HG03045 (cell line): ENCODE data around the gene PGF.
"Not testable (repeated sequence)": the region's sequence is repeated elsewhere in the genome, so short reads cannot be mapped to it uniquely, and the experiment has no call there.

Experiments used
- ATAC-seq: cut with Tn5 transposase; IDR thresholded peaks from one replicate; pipeline ENCODE4 v1.9.1; 2021; ENCODE audit warnings: mild to moderate bottlenecking, moderate library complexity; ENCODE audit not compliant: unreplicated experiment

Gene PGF

DNA sequence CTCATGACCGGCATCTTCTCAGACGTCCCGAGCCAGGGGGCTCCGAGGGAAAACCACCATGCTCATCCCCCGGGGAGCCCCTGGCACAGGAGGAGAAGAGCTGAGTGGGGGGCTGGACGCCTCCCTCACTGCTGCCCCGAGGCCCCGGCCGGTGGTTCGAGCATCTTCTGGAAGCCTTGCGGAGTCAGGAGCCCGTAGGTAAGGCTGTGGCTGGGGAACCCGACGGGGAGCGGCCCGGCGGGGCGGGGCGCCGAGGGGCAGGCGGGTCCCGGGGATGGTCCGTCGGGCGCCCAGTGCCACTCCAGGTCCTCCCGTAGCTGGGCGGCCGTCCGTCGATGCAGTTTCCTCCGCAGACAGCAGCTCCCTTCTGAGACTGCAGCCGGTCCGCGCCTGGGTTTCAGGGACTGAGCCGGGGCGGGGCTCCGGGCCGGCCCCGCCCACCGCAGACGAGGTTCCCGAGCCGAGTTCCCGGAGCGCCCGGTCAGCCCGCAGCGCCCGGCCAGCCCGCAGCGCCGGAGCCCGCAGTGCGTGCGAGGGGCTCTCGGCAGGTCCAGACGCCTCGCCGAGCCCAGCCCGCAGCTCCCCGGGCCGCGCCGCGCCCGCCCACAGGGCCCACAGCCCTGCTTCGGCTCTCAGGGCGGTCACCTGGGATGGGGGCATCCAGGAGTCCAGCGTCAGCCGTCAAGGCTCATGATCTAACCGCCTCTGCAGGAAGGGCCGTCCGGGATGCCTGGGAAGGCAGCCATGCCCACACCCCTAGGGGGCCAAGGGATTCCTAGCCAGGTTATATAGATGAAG, at the start of gene PGF:
PGF (minus strand) TSS at position 369 of the 798 bp plus-strand sequence; CDS start at position 14, 355 bp downstream.
- ATAC-seq = peak; percentile 60

DNA sequence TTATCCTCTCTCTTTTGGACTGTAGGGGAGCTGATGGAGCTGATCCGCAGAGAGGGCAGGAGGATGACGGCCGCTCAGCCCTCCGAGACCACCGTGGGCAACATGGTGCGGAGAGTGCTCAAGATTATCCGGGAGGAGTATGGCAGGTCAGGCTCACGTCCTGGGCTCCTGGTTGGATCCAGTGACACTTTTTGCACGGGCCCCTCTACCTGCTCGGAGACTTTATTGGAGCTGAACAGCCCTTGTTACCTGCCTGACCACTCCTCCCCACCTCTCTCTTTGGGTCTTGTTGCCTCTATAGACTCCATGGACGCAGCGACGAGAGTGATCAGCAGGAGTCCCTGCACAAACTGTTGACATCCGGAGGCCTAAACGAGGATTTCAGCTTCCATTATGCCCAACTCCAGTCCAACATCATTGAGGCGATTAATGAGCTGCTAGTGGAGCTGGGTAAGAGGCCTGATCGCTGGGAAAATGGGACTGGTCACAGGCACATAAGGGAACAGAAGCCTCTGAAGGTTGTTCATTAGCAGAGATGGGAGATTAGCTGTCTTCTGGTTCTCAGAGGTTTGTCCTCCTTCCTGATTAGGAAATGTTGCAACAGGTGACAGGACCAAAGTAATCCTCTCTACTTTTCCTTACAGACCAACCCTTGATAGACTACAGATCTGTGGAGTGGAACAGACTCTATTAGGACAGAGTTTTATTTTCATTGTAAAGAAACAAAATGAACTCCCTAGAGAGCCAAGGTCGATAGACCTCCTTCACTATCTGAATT, 48.0 kb upstream of the PGF start:
- ATAC-seq = no peak

DNA sequence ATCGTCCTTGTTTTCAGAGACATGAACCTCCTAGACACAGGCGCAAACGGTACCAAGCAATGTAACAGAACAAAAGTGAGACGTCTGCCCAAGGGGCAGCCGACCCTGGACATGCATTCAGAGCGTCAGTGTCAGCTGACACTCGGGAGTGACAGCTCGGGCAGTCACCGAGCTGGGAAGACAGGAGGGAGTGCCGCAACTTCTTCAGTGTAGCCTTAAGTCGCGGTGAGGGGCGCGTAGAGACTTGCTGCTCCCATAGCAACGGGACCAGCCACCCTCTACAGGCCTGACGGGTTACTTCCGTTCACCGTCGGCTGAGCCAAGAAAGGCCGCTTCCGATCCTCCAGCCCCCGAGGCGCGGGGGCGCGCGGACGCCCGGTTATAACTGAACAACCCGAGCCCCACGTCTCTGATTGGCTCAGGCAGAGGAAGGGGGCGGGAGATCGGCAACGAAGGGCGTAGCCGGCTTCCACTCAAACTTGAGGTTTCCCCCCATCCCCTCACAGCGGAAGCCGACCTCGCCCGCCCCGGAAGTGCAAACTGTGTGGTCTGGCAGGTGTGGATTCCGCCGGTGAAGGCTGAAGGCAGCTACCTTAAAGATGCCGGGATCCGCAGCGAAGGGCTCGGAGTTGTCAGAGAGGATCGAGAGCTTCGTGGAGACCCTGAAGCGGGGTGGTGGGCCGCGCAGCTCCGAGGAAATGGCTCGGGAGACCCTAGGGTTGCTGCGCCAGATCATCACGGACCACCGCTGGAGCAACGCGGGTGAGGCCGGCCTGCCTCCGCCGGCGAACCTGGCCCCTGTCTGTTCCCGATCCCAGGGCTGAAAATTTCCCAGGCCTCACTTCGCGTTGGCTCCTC, 47.2 kb upstream of the PGF start, which contains the start of gene EIF2B2:
EIF2B2 (plus strand) TSS at position 530 of the 858 bp plus-strand sequence; CDS start at position 600, 70 bp downstream.
- peak; percentile 96 for ATAC-seq

DNA sequence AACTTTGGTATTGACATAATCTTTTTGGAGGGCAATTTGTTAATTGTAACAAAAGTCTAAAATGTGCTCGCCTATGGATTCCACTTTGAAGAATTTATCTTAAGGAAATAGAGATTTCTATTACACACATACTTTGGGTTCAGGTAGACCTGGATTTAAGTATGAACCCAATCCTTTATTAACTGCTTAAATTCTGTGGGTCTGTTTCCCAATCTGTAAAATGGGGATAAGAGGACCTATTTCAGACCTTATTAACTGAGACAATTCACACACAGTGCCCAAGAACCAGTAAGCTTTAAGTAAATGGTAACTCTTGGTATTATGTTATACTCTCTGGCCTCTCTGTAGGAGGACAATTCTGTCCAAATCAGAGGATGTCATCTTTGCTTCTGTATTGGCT, 46.5 kb upstream of the PGF start:
- no peak for ATAC-seq

DNA sequence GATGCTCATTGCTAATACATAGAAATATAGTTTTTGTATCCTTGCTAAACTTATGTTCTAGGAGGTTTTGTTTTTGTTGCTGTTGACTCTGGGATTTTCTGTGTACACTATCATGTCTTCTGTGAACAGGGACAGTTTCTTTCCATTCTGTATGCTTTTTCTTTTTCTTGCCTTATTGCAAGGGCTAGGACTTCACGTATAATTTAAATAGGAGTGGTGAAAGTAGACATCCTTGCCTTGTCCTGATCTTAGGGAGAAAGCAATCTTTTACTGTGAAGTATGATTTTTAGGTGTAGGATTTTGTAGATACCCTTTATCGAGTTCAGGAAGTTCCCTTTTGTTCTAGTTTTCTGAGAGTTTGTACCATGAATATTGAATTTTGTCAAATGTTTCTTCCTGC, 45.9 kb upstream of the PGF start:
- ATAC-seq = no peak

DNA sequence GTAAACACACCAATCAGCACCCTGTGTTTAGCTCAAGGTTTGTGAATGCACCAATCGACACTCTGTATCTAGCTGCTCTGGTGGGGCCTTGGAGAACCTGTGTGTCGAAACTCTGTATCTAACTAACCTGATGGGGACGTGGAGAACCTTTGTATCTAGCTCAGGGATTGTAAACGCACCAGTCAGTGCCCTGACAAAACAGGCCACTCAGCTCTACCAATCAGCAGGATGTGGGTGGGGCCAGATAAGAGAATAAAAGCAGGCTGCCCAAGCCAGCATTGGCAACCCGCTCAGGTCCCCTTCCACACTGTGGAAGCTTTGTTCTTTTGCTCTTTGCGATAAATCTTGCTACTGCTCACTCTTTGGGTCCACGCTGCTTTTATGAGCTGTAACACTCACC, 40.4 kb upstream of the PGF start:
- ATAC-seq = not testable (repeated sequence)

DNA sequence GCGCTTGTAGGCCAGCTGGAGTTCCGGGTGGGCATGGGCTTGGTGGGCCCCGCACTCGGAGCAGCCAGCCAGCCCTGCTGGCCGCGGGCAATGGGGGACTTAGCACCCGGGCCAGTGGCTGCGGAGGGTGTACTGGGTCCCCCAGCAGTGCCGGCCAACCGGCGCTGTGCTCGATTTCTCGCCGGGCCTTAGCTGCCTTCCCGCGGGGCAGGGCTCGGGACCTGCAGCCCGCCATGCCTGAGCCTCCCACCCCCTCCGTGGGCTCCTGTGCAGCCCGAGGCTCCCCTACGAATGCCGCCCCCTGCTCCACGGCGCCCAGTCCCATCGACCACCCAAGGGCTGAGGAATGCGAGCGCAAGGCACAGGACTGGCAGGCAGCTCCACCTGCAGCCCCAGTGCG, 38.8 kb upstream of the PGF start:
- not testable (repeated sequence) for ATAC-seq

DNA sequence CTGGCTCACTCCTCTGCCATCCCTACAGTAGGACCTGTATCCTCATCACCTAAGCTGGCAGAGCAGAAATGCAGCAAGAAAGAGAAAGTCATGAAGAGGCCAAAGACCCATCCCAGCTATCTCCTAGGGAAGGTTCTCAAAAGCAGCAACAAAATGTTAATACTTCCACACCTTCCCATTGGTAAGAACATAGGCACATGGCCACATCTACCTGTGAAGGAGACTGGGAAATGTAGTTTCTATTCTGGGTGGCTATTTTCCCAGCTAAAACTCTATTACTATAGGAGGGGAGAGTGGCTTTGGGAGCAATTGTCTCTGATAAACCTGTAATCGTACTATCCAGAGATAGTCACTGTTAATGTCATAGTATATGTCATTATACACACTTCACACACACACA, 33.6 kb upstream of the PGF start:
- ATAC-seq = no peak

DNA sequence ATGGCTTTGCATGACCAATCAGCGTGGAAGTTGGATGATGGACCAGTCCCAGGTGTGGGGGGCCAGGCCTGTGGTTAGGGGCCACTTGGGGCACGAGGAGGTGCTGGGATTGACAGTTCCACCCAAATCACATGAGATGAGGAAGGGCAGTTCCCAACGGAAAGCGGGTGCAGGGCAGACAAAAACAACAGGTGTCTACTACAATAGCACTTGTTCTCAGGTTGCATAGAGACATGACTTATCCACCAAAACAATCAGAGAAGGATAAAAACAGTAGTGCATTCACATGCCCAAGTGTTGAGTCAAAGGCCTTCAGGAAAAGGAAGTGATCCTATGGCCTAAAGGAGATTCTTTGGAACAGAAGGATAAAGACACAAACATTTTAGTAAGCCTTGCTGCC, 32.7 kb upstream of the PGF start:
- no peak for ATAC-seq

DNA sequence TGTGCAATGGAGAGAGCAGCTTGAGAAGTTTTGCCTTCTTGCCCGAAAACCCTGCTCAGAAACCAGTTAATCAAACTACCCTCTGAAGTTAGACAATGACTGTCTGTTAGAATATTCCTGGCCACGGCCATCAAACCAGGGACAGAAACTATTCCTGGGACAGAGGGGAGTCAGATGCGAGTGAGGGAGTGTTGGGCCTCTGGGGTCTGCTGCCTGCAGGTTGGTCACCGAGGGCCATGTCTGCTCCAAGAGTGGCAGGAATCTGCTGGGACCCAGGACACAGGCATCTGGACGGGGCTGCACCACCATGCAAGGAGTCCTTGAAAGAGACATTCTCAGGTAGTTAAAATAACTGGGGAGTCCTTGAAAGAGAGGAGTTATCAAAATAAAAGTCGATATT, 30.4 kb upstream of the PGF start:
- no peak for ATAC-seq

DNA sequence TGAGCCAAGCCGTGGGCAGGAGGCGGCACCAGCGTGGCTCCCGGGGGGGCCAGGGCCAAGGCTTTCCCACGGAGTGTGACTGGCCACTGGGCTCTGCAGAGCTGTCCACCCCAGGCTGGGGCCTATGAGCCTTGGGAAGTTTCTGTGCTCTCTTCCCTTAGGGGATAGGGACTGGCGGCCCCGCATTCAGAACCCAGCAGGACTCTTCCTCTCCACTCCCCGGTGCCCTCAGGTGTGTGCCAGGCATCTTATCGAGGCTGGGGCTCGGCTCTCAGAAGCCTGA, 29.6 kb upstream of the PGF start:
- no peak for ATAC-seq

DNA sequence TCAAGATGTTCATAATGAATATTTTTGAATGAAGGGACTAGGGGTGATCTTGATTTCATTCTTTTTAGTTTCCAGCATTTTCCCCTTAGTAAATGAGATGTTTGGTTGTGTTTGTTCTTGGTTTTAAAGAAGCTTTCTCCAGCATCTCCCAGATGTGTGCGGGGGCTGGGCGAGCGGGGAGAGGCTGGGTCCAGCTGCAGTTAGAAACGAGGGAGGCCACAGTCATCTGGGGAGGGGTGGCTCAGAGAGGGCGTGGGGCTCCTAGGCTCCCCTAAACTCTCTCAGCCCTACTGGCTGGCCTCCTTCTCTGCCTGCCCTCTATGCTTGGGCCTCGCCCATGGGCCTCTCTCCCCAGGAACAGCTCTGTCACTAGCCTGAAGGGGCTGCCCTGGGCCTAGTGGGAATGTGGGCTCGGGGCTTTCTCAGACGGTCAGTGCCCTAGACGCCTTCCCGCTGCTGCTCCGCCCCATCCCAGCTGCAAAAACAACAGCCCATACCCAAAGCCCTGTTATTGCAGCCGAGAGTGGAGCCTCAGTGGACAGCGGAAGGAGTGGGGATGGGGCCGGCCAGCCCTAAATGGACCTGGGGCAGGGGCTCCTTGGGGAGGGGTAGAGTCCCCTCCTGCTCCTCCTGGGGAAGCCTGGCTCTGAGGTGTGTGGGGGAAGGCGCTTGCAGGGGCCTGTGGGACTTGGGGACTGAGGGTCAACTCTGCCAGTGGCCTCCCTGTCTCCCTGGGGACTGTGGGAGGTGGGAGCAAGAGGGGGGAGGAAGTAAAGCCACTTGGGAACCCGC, 29.0 kb upstream of the PGF start:
- ATAC-seq = no peak

DNA sequence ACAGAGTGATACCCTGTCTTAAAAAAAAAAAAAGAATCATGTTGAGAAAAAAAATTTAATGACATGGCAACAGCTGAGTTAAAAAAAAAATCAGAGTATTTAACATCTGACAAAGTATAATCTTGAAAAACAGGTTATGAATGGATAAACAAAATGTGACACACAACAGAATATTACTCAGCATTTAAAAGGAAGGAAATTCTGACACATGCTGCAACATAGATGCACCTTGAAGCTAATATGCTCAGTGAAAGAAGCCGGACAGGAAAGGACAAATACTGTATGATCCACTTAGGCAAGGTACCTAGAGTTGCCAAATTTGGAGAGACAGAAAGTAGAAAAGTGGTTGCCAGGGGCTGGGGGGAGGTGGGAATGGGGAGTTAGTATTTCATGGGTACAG, 27.9 kb upstream of the PGF start:
- no peak for ATAC-seq

DNA sequence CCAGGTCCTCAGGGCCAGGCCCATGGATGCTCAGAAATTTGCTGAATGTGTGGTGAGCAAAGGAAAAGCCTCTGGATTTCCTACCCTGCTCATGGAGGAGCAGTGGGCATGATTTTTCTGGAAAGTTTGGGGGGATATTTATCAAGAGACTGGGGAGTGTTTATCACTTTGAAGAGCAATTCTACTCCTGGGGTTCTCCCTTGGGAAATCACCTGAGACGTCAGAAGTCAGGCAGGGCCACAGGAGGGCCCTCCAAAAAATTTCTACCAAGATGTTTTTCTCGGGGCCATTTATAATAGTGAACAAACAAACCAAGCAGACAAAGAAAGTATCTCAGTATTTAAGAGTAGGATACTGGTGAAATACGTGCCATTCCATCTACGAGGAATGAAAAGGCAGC, 27.3 kb upstream of the PGF start:
- ATAC-seq = no peak

DNA sequence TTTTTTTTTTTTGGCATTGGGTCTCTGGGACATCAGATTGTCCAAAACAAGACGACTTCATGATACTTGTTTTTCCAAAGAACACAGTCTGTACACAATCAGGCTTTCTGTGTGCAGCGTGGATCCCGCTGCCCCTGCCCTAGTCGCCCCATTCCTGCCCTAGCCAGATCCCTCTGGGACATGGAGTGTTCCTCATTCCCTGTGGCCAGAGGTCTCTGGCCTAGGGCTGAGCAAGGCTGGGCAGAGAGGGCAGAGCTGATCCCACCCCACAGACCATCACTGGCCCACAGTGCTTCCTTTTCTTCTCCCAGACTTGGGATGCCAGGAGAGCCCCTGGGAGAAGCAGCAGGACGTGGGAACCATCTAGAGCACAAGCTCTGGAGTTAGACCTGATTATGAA, 26.4 kb upstream of the PGF start:
- ATAC-seq = no peak

DNA sequence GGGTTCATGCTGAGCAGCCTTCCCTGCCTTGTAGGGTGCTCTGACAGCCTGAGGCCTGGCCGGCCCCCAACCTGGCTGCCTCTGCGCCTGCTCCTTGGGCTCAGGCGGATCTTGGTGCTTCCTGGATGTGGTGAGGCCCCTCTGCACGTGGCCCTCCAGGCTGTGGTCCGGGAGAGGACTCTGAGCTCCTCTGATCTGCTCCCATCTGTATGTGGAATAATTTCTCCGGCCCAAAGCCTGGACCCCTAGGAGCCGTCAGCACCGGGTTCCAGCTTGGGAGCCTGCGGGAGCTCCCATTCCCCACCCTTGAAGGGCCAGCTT, 26.0 kb upstream of the PGF start:
- ATAC-seq = no peak

DNA sequence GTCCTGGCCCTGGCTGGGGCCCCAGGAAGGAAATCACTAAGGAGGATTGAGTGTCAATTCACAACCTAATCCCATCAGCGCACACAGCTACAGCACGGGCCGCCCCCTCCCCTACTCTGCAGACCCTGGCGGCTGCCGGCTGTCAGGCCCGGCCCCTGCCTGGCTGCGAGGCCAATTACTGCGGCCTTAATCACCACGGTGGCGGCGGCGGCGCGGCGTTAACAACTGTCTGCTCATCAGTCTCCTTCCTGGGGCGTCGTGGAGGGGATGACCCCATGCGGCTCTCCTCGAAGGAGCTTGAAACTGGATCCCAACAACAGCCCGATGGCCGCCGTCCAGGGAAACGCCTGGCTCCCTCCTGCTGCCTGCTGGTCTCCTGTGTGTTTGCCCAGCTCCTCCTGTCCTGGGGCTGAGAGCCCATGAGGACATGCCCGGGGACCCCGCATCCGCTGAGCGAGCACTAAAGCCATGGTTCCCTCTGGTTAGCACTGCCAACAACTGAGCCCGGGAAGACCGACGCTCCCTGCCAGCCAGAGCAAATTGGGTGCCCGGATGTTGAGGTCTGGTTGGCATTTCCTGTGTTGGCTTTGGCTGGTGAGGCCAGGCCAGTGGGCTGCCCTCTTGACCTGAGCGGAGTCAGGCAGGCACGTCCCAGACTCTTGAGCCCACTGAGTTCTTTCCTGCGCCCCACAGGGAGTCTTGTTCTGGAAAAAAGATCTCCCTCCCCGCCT, 25.5 kb upstream of the PGF start:
- no peak for ATAC-seq

DNA sequence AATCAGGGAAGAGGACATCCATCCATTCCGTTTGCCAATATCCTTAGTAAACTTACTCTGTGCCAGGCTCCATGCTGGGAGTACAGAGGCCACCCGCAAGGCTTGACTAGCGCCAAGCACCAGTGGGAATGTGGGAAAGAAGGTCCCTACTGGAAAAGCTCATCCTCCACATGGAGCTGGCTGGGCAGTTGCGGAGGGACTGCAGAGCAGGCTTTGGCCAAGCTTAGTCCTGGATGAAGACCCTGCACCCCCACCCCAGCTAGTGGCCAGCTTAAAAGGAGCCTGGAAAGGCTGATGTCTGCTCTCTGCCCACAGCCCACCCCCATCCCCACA, 25.0 kb upstream of the PGF start:
- ATAC-seq = no peak

DNA sequence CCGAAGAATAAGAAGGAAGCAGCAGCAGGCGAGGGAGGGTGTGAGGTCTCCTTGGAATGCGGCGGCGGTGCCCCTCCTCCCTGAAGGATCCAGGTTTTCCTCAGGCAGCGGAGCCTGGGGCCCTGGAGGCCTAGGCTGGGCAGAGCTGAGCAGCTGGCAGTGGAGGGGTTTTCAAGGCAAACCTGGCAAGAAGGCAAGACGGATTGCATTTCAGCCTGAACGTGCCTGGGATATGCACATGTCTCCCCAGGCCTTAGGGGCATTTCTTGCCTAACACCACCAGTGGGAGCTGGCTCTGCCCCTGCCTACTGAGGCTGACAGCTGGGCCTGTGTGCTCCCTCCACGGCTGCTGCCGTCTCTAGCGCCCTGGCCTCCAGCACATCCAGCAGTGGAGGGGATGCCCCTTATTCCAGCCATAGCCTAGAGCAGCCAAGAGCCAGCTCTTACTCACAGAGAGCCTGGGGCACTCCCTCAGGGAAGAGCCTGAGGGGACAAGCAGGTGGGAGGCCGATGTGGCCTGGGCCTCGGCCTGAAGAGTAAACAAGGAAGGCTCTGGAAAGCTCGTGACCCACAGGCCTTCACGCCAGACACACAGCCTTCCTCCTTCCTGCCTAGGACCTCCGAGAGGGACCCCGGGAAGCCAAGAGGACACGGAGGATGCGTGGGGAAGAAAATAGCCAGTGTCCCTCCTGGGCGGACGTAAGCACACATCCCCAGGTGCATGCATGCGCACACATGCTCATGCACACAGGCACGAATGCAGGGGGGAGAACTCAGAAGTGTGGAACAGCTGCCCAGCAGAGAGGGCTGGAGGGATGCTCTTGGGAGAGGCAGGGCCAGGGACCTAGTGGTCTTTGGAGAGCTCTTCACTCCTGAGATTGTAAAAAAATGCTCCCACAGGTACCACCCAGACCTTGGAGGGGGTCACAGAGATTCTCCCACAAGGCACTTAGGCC, 24.3 kb upstream of the PGF start:
- no peak for ATAC-seq
